NCI-H748 treated with DMSO at 0.1 percent for 48 hours (cell line): ENCODE results near the gene MYO6.
A peak's percentile ranks its signal among the peaks of the same experiment; 100 is the strongest.
"Not testable (repeated sequence)": the region's sequence is repeated elsewhere in the genome, so short reads cannot be mapped to it uniquely, and the experiment has no call there.

Experiments used
- DNase-seq: peaks from one replicate; lab custom pipeline; 2025; lab: John Stamatoyannopoulos, UW

The MYO6 gene

GRCh38 chr6:75893058-75893775 lies 144.2 kb downstream of the MYO6 start:
- peak; percentile 70 for DNase-seq

GRCh38 chr6:75893776-75894152 lies 144.7 kb downstream of the MYO6 start:
- DNase-seq, result no peak

DNA sequence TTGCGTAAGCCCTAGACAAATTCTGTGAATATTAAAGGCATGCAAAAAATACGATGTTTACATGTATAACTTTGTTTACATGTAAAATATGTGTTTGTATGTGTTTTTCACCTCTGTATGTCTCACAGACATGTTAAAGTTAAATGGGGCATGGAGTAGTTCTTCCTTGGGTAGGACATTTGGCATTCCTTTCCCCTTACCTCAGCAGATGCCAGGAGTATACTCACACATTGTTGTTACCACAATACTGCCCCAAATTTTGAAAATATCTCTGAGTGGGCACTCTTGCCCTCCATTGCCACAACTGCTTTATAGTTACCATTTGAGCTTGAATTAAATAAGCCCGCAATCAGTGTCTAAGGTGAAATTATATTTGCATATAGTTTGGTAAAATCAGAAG lies 147.5 kb downstream of the MYO6 start:
- no peak for DNase-seq

- DNase-seq, result not testable (repeated sequence)
These were observed 151.2 kb downstream of the MYO6 start for GRCh38 chr6:75900216-75900615.

GRCh38 chr6:75905129-75905528 lies 156.1 kb downstream of the MYO6 start:
- DNase-seq, result not testable (repeated sequence)

GRCh38 chr6:75906871-75907270 lies 157.8 kb downstream of the MYO6 start:
- DNase-seq, result no peak

- no peak for DNase-seq
These were observed 158.4 kb downstream of the MYO6 start for GRCh38 chr6:75907444-75907843.

DNA sequence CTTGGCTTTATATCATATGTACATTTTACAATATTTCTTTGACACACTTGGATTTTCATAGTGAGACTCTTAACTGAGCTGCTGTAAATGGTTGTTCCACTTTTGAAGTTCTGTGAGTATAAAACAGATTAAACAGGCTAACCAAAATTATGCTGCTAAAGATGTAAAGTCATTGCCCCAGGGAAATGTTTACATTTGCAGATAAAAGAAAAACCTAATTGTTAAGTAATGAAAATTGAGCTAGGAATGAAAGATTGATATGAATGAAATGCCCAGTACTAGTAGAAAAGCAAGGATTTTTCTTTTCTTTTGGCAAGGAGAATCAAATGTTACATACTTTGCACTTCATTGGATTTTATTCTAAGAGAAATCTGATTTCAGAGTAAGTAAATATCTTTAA lies 164.0 kb downstream of the MYO6 start:
- DNase-seq, result no peak

GRCh38 chr6:75922226-75922625 lies 173.2 kb downstream of the MYO6 start:
- DNase-seq, result no peak

GRCh38 chr6:75926293-75927168 lies 177.5 kb downstream of the MYO6 start:
- no peak for DNase-seq

- DNase-seq, result no peak
These were observed 182.1 kb downstream of the MYO6 start for GRCh38 chr6:75931011-75931680.

DNA sequence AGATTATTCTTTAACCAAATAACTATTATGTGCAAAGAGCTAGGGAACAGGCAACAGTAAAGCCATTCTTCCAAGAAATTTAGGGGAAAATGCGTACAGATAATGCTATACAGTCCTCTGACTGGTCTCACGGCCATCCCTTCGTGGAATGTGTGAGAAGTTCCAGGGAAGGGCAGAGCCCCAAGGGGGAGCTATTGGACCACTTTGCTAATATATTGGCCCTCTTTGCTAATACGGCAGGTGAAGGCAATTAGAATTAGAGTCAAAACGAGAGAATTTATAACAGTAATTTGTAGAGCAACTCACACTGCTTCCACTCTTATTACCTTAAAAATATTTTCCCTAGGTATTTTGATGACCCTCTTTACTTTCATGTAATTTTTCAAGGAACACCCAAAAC lies 183.0 kb downstream of the MYO6 start:
- peak; percentile 32 for DNase-seq

- no peak for DNase-seq
These were observed 184.4 kb downstream of the MYO6 start for GRCh38 chr6:75933387-75933975.

GRCh38 chr6:75934643-75935472 lies 185.8 kb downstream of the MYO6 start:
- peak; percentile 92 for DNase-seq

DNA sequence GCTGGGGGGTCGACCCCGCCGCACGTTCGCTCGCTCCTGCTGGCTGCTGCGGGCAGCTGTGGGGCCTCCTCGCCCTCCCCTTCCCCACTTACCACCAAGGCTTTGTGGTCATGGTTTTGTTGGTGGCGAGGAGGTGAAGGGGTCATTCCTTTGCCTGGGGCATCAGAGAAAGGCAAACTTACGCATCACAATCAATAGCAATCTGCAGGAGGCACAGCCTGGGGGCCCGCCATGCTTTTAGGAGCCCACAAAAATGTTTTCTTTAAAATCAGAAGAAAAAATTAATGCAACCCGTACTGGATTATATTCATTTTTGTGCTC lies 186.4 kb downstream of the MYO6 start:
- DNase-seq, result no peak

DNA sequence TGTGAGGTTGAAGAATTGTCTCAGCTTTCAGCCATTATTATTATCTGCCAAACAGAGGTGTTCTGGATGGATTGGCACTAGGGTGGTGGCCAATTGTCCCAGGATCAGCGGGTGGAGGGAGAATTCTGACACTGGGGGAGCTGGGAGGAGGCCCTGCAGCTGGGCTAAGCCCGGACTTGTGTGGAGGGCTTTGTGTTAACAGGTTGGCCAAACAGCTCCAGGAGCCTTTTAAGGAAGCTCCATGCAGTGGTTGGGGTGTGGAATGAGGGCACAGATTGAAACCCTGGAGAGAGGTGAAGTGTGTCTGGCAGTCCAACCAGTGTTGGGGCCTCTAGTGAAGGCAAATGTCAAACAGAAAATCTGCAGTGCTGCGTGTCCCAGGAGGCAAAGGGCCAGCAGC lies 187.6 kb downstream of the MYO6 start:
- DNase-seq, result no peak

GRCh38 chr6:75937846-75938245 lies 188.8 kb downstream of the MYO6 start:
- DNase-seq, result no peak

DNA sequence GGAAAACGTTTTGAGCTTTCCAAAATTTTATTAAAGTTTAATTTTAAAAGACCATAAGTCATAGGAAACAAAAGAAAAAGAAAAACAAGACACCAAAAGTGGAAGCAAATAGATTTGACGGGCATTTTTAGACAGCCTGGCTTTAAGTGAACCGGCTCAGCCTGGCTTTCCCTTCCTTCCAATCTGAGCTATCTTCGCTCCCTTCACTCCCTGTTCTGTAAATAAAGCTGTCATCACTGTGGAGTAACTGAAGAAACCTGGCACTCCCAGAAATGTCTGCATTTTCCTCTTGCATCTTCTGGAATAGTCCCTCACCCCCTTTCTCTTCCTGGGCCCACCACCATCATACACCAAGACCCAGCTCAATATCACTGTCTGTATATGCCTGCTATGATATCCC lies 191.5 kb downstream of the MYO6 start:
- no peak for DNase-seq

GRCh38 chr6:75941509-75941908 lies 192.5 kb downstream of the MYO6 start:
- no peak for DNase-seq

DNA sequence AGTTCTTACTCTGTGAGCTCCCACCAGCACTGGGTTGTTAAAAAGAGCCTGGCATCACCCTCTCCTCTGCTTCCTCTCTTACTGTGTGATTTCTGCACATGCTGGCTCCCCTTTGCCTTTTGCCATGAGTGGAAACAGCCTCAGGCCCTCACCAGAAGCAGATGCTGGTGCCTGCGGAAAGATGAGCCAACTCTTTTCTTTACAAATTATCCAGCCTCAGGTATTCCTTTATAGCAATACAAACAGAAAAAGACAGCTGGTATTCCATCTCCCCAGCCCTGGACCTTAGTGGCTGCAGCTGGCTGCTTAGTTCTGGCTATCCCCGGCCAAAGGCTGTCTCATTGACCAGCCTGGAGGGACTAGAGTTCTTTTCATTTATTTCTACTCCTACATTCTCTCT lies 194.3 kb downstream of the MYO6 start:
- DNase-seq, result no peak

GRCh38 chr6:75946146-75946831 lies 197.2 kb downstream of the MYO6 start:
- no peak for DNase-seq
